ENCODE results near the gene ZNF575. TPM values are rescaled to one million over a fixed set of nuclear protein-coding genes. Genes with fewer than 3 reads are reported as not detected.

Gene ZNF575
- total RNA-seq, 2 donors from 2014 or later = 3.2 to 4.3 TPM

GRCh38 chr19:43574424-43575155 is 41.6 kb downstream of the ZNF575 start:
- H3K27me3 Mint-ChIP-seq (ENCODE audit: low read depth) = no peaks in the 10 kb centered on the region
- no peak for ATAC-seq (replicated peaks in 1 of 2)
- peaks cover 61% of the 10 kb centered on the region for H3K4me1 Mint-ChIP-seq (ENCODE audit: low read depth)

GRCh38 chr19:43575156-43575950 is 42.4 kb downstream of the ZNF575 start, which contains the start of the genes PINLYP and XRCC1:
Gene PINLYP (plus strand): TSS chr19:43575801. CDS start chr19:43577192, 1,391 bp downstream.
Gene XRCC1 (minus strand): TSS chr19:43575527. CDS start chr19:43575458, 69 bp downstream.
- Mint-ChIP-seq H3K27ac (peak within 1 kb of the TSS; percentile 95), H3K9me3 (no peaks in the 10 kb centered on the region), H3K36me3 (ENCODE audit: insufficient read depth in 2 of 2) (peaks cover 3 to 4% of the 10 kb centered on the region in 2 donors), H3K27me3 (ENCODE audit: low read depth) (no peaks in the 10 kb centered on the region), H3K4me3 (peak within 1 kb of the TSS; percentile 98 to 99), H3K4me1 (ENCODE audit: low read depth) (peaks cover 61% of the 10 kb centered on the region)
- DNase-seq (peak; percentile 95 to 97), ATAC-seq (replicated peaks in 1 of 2) (peak; percentile 99 to 100)

More at GRCh38 chr19:43574424-43575155, 41.6 kb downstream of the ZNF575 start:
- Mint-ChIP-seq H3K36me3 (ENCODE audit: insufficient read depth in 2 of 2) (peaks cover 0 to 4% of the 10 kb centered on the region in 2 donors), H3K4me3 (peak overlapping the region; percentile 98 to 99), H3K9me3 (no peaks in the 10 kb centered on the region), H3K27ac (peak overlapping the region; percentile 95)
- no peak for DNase-seq

- peak in 1 of 2 donors; percentile 1 for ATAC-seq (replicated peaks in 1 of 2)
- Mint-ChIP-seq H3K4me3 (peak overlapping the region; percentile 73 to 98), H3K36me3 (ENCODE audit: insufficient read depth in 2 of 2) (peaks cover 3 to 4% of the 10 kb centered on the region in 2 donors), H3K27ac (no peak overlapping the region), H3K27me3 (ENCODE audit: low read depth) (no peaks in the 10 kb centered on the region), H3K9me3 (no peaks in the 10 kb centered on the region), H3K4me1 (ENCODE audit: low read depth) (peaks cover 55% of the 10 kb centered on the region)
- no peak for DNase-seq
These were observed 43.2 kb downstream of the ZNF575 start for GRCh38 chr19:43575955-43576878.

GRCh38 chr19:43578787-43579186 is 45.8 kb downstream of the ZNF575 start:
- peaks cover 43% of the 10 kb centered on the region for H3K4me1 Mint-ChIP-seq (ENCODE audit: low read depth)
- peaks cover 3 to 4% of the 10 kb centered on the region in 2 donors for H3K36me3 Mint-ChIP-seq (ENCODE audit: insufficient read depth in 2 of 2)
- DNase-seq (no peak), ATAC-seq (replicated peaks in 1 of 2) (no peak)
- no peaks in the 10 kb centered on the region for H3K27me3 Mint-ChIP-seq (ENCODE audit: low read depth)
- H3K27ac Mint-ChIP-seq = no peak overlapping the region
- H3K4me3 Mint-ChIP-seq = peak overlapping the region; percentile 52 to 76
- H3K9me3 Mint-ChIP-seq = no peaks in the 10 kb centered on the region

- Mint-ChIP-seq H3K27me3 (ENCODE audit: low read depth) (no peaks in the 10 kb centered on the region), H3K4me3 (peak overlapping the region in 1 of 2 donors; percentile 42), H3K36me3 (ENCODE audit: insufficient read depth in 2 of 2) (peaks cover 0 to 3% of the 10 kb centered on the region in 2 donors), H3K9me3 (no peaks in the 10 kb centered on the region), H3K4me1 (ENCODE audit: low read depth) (peaks cover 25% of the 10 kb centered on the region), H3K27ac (no peak overlapping the region)
- ATAC-seq (replicated peaks in 1 of 2) (no peak), DNase-seq (no peak)
These were observed 48.5 kb downstream of the ZNF575 start for GRCh38 chr19:43581467-43581866.

GRCh38 chr19:43582495-43582894 is 49.5 kb downstream of the ZNF575 start:
- ATAC-seq (replicated peaks in 1 of 2) (no peak), DNase-seq (no peak)
- H3K4me1 Mint-ChIP-seq (ENCODE audit: low read depth) = peaks cover 24% of the 10 kb centered on the region
- H3K27me3 Mint-ChIP-seq (ENCODE audit: low read depth) = no peaks in the 10 kb centered on the region
- no peak overlapping the region for H3K27ac Mint-ChIP-seq
- peaks cover 0 to 3% of the 10 kb centered on the region in 2 donors for H3K36me3 Mint-ChIP-seq (ENCODE audit: insufficient read depth in 2 of 2)
- no peaks in the 10 kb centered on the region for H3K9me3 Mint-ChIP-seq
- no peak overlapping the region for H3K4me3 Mint-ChIP-seq

GRCh38 chr19:43584484-43584883 is 51.5 kb downstream of the ZNF575 start:
- peak overlapping the region; percentile 30 for H3K27ac Mint-ChIP-seq
- no peak for DNase-seq
- H3K4me1 Mint-ChIP-seq (ENCODE audit: low read depth) = peaks cover 22% of the 10 kb centered on the region
- no peaks in the 10 kb centered on the region for H3K27me3 Mint-ChIP-seq (ENCODE audit: low read depth)
- H3K36me3 Mint-ChIP-seq (ENCODE audit: insufficient read depth in 2 of 2) = peaks cover 0 to 3% of the 10 kb centered on the region in 2 donors
- no peak for ATAC-seq (replicated peaks in 1 of 2)
- H3K4me3 Mint-ChIP-seq = no peak overlapping the region
- H3K9me3 Mint-ChIP-seq = no peaks in the 10 kb centered on the region

Other genes starting within 250 kb of the ZNF575 start
- gene CD177, start 179.5 kb upstream of the ZNF575 start, total RNA-seq = not detected
- gene TEX101, start 118.3 kb upstream of the ZNF575 start, total RNA-seq = not detected
- 1 to 10 TPM; 3.1 to 4.1 TPM for gene LYPD3, start 67.6 kb upstream of the ZNF575 start, total RNA-seq
- 10 to 100 TPM; 22.4 to 26.1 TPM for gene PHLDB3, start 28.4 kb upstream of the ZNF575 start, total RNA-seq
- gene ETHE1, start 6.0 kb upstream of the ZNF575 start, total RNA-seq = 100 to 1,000 TPM; 101 to 125 TPM
- 10 to 100 TPM; 58.4 to 66.7 TPM for gene XRCC1, start 42.3 kb downstream of the ZNF575 start, total RNA-seq
- gene PINLYP, start 42.6 kb downstream of the ZNF575 start, total RNA-seq = 10 to 100 TPM in 1 of 2 donors, 1 to 10 TPM in 1; 8.9 to 18.1 TPM
- 10 to 100 TPM; 13.6 to 16.6 TPM for gene IRGQ, start 62.9 kb downstream of the ZNF575 start, total RNA-seq
- 10 to 100 TPM; 10.0 to 11.8 TPM for gene ZNF576, start 63.4 kb downstream of the ZNF575 start, total RNA-seq
- 1 to 10 TPM; 1.1 to 1.7 TPM for gene SRRM5, start 78.9 kb downstream of the ZNF575 start, total RNA-seq
- gene ZNF428, start 86.4 kb downstream of the ZNF575 start, total RNA-seq = 10 to 100 TPM; 17.2 to 25.6 TPM
- gene CADM4, start 106.7 kb downstream of the ZNF575 start, total RNA-seq = under 1 TPM; 0.28 to 0.74 TPM
- gene PLAUR, start 137.0 kb downstream of the ZNF575 start, total RNA-seq = 10 to 100 TPM in 1 of 2 donors, 1 to 10 TPM in 1; 9.9 to 10.4 TPM
- not detected for gene IRGC, start 182.9 kb downstream of the ZNF575 start, total RNA-seq
- gene SMG9, start 221.8 kb downstream of the ZNF575 start, total RNA-seq = 10 to 100 TPM; 85.3 to 96.4 TPM
- 100 to 1,000 TPM in 1 of 2 donors, 10 to 100 TPM in 1; 91.6 to 118 TPM for gene KCNN4, start 247.8 kb downstream of the ZNF575 start, total RNA-seq

Data from activated T-cell treated with anti-CD3 and anti-CD28 coated beads, Interleukin-2, amount 50 U/mL, for 72 hours (primary cell).